AML-193 (cell line): ENCODE data around the gene PPL.
"Not testable (repeated sequence)": the region's sequence is repeated elsewhere in the genome, so short reads cannot be mapped to it uniquely, and the experiment has no call there.

Experiments used
- DNase-seq, 2 experiments: peaks; one replicate each; lab custom pipeline; 2025; lab: John Stamatoyannopoulos, UW

PPL gene

GRCh38 chr16:4908854-4909401, 28.0 kb downstream of the PPL start:
- DNase-seq: no peak

DNA sequence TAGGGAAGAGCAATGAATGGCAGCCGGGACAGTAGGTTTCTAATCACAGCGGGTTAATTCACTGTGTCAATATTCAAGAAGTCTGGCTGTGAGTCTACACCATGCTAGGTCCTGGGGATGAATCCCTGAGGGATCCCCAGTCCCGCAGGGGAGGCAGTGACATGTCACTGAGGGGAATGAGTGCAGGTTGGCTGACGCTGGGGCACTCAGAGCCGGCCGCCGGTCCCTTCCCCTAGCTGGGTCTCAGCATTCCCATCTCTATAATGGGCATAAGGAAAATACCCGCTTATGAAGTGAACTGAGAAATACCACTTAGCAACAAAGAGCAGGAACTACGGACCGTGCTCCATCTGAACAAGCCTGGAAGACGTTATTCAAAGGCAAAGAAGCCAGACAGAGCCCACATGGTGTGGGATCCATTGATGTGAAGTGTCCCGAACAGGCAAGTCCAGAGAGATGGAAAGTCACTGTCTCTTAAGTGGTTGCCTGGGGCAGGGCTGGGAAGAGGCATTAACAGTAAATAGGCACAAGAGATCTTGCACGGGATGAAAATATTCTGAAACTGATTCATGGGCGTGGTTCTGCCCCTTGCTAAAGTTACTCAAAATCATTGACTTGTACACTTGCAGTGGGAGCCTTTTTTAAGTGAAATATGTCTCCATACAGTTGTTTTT, 31.9 kb downstream of the PPL start:
- no peak for DNase-seq

GRCh38 chr16:4904108-4904941, 32.6 kb downstream of the PPL start:
- DNase-seq: no peak

- no peak for DNase-seq
Observed at GRCh38 chr16:4902038-4902437, 34.9 kb downstream of the PPL start.

GRCh38 chr16:4900750-4901149, 36.2 kb downstream of the PPL start:
- DNase-seq: no peak

- DNase-seq: no peak
Observed at GRCh38 chr16:4900036-4900435, 36.9 kb downstream of the PPL start.

GRCh38 chr16:4899474-4899846, 37.5 kb downstream of the PPL start:
- no peak for DNase-seq

- DNase-seq: no peak
Observed at GRCh38 chr16:4898811-4899473, 38.0 kb downstream of the PPL start.

DNA sequence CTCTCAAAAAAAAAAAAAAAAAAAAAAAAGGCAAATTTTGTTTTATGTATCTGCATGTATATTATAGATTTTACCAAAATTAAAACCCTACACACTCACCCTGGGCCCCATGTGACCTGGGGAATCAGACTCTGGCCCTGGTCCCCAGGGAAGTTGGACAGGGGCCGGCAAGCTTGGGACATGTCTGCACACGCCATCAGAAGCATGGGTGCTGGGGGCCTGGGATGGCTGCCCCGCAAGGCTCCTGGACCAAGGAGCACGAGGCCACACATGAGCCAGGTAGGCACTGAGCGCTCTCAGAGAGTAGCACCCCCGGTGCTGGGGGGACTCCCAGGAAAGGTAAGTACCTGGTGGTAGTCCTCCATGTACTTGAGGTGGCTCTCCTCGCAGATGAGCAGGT, 39.6 kb downstream of the PPL start:
- DNase-seq: no peak

- not testable (repeated sequence) for DNase-seq
Observed at GRCh38 chr16:4896761-4897160, 40.2 kb downstream of the PPL start.

DNA sequence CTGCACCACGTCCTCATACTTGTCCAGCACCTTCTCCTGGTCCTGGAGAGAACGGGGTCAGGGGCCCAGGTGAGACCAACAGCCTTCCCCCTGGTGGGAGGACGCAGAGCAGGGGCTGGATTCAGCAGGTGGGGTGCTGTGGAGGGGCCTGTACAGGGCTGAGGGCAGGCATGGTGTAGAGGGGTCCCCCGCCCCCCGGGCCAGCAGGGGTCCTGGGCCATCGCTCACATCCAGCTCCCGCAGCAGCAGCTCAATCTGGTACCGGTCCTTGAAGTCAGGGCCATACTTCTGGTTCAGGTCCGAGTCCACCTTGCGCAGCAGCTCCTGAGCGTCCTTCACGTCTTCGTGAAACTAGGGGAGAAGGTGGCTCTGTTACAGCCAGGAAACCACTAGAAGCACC, 41.6 kb downstream of the PPL start:
- no peak for DNase-seq

DNA sequence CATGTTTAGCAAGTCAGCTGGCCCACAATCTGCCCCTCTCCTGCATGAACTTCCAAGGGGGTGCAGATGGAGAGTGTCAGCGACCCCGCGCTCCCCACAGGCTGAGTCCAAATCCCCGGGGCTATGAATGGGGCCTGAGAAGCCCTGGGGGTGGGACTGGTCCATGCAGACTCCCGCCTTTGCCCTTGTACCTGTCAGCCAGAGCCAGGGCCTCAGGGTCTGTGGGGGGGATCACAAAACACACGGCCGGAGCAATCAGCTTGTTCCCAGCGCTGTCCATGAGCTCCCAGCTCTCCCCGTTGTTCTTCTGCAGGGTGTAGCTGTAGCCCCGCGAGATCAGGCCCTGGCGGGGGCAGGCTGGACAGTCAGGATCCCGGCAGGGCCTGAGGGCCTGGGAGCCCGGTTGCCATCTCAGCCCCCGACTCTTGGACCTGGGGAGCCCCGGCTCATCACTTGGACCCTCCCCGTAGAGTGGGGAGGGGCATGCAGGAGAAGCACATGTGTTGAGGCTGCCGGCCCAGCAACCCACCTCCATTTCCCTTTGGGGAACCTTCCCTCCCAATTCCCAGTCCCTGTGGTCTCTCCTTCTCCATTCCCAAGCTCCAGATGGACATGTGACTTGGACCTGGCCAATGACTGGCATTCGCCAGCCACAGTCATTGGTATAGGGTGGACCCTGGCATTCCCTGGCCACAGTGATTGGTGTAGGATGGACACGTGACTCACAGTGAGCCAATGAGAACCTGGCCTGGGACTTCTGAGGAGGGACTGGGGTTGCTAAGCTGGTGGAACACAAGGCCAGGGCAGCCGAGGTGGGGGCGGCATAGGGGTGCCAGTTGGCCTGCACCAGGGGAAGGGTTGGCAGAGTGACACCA, 42.4 kb downstream of the PPL start:
- no peak for DNase-seq

DNA sequence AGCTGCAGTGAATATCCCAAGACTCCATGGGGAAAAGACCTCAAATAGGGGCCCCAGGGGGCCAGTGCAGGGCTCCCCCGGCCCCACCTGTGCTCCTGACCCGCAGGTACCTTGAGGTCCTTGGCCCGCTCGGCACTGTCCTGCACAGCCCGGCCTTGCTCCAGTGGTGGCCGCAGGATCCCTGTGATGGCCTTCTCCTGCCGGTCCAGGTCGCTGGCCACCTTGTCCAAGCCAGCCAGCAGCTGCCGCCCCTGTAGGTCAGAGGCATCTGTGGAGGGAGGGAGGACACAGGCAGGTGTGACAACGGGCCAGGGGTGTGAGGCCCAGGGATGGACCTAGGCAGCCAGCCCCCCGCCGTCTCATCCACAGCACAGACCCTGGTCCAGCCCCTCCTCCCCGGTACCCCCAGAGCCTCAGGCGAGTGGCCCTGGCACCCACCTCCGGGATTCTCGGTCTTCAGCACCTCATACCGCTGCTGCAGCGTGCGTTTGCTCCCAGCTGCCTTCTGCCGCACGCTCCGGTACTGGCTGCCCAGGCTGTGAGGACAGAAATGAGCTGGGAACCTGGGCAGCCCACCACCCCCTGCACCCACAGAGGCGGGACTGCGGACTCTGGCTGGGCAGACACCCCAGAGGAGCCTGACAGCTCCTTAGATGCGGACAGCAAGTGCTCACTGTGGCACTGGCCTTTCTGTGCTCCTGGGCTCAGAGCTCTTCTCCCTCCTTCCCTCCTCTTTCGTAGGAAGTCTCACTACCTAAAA, 43.7 kb downstream of the PPL start:
- DNase-seq: no peak

DNA sequence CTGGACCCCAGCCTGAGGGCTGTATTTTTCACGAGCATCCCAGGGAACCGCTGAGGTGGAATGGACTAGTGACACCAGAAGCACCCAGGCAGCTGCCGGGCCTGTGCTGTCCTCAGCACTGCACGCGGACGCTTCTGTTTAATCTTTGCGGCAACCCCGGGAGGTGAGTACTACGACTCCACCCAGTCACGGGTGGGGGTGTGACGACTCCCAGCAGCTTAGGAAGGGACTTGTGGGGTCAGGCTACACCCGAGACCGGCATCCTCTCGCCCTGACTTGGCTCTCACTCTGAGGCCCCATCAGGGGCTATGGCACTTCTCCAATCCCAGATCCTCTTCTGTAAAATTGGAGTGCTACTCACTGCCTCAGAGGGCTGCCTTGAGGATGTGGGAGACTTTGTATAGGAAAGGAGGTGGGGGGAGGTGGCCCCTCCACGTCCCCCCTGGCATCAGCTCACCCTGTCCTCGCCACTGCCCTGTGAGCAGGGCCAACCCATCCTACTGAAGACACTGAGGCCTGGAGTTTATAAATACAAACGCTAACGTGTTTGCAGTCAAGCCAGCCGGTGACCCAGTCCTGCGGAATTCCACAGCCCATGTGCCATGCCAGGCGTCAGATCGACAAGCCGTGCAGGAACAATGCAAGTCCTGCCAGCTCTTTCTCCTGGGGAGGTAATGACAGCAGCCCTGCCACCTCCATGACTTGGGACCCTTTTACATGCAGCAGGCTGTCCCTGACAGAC, 44.4 kb downstream of the PPL start:
- DNase-seq: no peak

GRCh38 chr16:4891886-4892216, 45.1 kb downstream of the PPL start:
- DNase-seq: no peak

DNA sequence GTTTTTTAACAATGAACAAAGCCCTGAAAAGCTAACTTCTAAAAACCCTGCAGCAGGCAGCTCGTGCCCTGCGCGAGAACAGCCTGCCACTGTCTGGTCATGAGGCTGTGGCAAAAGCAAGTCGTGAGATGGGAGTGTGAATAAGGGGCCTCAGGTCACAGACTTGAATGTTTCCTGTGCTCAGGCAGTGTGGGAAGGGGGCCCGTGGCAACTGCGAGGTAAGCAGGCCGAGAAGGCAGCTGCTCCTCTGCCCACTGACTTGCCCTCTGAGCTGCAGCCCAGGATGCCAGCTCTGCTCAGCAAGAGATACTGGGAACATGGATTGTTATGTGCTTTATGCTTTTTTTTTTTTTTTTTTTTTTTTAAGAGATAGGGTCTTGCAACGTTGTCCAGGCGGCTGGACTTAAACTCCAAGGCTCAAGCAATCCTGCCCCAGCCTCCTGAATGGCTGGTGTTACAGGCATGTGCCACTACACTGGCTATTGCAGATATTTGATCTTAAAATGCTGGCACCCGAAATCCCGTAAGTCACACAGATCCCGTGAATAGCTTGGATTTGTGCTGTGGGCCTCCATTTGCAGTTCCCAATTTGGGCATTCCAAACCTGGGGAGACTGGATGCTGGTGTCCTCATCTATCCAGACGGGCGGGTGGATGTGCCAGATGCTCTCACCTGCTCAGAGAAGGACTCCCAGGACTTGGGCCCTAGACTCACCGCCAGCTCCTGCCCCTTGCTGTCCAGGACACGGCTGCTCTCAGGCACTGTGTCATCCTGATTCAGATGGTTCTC, 45.7 kb downstream of the PPL start:
- no peak for DNase-seq

GRCh38 chr16:4890686-4891085, 46.3 kb downstream of the PPL start:
- no peak for DNase-seq

DNA sequence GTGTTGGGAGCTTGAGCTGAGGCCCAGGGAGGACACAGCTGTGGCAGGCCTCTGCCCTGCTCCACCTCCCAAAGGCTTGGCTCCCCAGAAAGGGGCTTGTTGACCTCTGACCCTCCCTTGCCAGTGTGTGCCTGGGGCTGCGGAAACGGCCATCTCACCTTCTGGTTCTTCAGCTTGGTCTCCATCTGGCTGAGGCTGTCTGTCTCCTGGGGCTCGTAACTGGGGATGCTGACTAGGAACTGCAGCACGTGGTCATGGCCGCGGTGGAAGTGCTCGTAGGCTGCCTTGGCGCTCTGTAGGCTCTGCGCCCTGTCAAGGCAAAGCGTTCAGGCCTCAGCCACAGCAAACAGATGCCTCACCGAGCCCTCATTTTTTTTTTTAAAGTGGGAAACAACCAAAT, 46.9 kb downstream of the PPL start:
- DNase-seq: no peak

DNA sequence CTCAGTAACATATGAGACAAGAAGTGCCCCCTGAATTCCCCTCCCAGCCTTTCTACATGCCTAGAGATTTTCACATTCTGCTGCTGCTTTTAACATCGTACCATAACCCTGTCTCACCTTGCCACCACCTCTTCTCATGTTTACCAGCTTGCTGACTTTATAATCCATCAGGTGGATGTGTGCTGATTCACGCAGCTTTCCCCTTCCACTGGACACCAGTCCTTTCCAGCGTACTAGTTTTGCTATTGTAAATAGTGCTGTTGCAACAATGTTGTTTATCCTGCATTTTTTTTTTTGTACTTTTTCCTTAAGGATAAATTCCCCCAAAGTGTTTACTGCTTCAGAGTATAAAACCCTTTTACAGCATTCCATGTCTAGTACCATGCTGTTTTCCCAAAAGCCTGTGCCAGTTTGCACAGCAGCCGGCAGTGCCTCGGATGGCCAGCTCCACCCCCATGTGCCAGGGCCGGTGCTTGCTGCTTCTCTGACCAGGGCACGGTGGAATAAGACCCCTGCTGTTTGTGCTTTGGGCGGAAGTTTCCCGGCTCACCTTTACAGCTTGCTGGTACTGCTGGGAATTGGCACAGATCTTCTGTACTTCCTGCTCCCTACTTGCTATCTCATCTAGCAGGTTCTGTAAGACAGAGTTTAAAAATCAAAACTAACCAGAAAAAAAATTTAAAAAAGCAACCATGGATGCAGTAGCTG, 48.4 kb downstream of the PPL start:
- DNase-seq: no peak
